Activated T-cell treated with anti-CD3 and anti-CD28 coated beads for 48 hours (primary cell): ENCODE measurements around the gene NDST1.

Source experiments
- DNase-seq: peaks from one replicate; pipeline ENCODE4 v3.0.0-alpha.2; 2020; ENCODE audit warnings: low read depth

Gene NDST1

DNA sequence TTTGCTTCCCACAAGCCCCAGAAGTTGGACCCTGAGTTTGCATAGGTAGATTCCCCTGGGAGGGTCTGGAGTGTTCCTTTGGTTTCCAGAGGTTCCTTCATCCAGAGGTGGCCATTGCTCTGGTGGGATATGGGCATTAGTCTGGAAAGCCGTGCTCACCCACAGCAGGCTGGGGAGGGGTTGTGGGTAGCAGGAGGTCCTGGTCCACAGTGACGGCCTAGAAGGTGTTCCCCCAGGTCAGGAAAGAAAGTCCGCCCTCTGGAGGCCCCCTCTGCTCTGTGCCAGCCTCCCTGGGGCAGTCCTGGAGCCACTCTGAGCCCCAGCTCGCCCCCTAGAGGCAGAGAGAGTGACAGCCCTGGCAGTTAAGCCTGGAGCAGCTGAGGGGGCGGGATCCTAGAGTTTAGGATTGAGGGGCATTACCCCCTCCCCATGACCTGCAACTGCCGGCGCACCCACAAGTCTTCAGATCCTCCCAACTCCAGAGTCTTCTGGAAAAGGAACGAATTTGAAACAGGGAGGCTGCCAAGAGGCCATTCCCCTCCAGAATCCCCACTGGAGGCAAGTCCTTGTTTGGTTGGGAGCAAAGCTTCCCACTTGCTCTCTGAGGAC is 36.8 kb downstream of the NDST1 start:
- peak; percentile 66 for DNase-seq

DNA sequence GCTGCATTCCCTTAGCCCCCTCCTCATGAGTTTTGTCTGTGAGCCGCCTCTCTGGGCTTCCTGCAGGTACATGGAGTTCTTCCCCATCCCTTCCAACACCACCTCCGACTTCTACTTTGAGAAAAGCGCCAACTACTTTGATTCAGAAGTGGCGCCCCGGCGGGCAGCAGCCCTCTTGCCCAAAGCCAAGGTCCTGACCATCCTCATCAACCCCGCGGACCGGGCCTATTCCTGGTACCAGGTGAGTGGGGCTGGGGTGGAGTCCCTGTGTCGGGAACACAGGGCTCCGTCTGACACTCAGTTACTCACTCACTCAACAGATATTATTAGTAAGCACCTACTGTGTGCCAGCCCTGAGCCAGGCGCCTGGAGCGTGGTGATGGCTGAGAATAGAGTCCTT is 37.3 kb downstream of the NDST1 start:
- no peak for DNase-seq

DNA sequence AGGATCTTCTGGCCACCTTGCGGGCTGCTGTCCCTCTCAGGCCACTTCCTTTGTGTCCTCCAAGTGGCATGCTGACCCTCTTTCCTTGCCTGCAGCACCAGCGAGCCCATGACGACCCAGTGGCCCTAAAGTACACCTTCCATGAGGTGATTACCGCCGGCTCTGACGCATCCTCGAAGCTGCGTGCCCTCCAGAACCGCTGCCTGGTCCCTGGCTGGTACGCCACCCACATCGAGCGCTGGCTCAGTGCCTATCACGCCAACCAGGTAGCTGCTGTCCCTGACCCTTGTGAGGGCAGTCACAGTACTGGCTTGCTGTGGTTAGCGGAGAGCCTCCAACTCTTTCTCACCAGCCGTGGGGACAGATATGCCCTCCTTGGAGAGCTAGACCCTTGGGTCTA is 40.2 kb downstream of the NDST1 start:
- DNase-seq: no peak

DNA sequence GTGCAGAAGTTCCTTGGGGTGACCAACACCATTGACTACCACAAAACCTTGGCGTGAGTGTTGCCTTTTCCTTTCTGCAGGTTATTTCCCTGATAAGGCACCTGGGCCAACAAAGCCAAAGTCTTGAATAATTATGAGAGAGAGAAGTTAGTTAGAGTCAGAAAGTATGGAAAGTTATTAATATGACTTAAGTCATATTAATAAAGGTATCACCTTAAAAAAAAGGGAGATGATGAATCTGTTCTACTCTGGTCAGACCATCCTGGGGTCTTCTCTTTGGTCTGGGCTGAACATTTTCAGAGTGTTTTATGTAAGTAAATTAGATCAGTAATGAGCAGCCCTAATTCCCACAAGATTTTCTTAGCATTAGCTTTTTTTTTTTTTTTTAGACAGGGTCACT is 41.8 kb downstream of the NDST1 start:
- no peak for DNase-seq

DNA sequence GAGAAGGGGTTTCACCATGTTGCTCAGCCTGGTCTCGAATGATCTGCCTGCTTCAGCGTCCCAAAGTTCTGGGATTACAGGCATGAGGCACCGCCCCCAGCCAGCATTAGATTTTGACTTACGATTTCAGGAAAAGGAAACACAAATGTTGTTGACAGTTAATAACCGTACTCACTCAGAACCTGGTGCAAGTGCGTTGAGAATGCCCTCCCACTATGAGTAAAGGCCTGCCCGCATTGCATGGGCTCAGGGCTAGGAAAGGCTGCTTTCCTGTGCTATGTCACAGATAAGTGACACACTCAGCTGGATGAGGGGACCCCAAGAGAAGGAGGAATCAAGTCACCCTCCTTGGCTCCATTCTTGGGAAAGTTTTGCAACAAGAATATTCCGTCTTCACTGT is 42.4 kb downstream of the NDST1 start:
- no peak for DNase-seq

DNA sequence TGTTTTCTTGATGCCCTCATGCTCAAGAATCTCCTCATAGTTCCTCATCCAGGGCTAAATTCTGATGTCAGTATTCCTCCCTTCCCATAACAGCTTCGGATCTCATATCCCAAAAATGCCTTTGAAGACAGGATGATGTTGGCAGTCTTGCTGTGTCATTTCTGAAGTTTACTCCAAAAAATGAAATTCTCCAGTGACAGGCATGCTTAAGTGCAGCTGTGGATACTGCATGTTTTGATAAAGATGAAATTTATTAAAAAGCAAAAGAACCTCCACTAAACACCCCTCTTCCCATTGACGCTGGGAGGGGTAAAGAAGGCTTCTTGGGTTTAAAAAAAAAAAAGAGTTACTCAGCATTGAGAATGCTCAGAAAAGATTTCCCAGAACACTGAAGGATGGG is 43.1 kb downstream of the NDST1 start:
- no peak for DNase-seq

DNA sequence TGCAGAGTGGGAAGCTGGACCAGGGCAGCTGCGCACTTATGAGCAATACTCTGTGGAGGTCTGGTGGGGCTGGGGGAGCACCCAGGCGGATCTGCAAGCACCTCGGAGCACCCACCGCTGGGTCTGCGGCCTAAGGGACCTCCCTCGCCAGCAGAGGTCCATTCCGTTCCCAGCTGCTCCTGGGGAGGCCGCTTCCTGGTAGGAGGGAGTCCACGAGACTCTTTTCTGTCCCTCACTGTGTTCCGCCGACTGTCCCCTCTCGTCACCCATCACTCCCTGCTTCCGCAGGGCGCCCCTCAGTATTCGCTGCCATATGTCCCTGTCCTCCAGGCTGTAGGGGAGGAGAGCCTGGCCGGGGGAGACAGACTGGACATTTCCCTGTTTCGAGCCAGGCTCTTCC is 45.5 kb downstream of the NDST1 start:
- DNase-seq: no peak

DNA sequence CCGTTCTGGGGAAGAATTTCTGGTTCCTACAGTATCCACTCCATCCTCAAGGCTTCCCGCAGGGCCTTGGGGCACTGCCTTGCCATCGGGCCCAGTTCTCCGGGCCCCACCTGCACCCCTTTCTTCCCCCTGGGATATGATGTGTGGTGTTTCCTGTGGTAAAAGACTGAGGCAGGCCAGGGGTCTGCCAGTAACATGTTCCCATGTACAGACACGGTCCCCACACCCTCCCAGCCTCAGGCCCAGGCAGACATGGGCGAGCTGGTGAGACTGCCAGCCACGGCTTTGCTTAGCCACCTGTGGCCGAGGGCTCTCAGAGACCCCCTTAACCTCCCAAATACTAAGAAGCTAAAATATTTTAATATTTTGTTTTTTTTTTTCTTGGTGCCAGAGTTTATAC is 46.0 kb downstream of the NDST1 start:
- DNase-seq: no peak

DNA sequence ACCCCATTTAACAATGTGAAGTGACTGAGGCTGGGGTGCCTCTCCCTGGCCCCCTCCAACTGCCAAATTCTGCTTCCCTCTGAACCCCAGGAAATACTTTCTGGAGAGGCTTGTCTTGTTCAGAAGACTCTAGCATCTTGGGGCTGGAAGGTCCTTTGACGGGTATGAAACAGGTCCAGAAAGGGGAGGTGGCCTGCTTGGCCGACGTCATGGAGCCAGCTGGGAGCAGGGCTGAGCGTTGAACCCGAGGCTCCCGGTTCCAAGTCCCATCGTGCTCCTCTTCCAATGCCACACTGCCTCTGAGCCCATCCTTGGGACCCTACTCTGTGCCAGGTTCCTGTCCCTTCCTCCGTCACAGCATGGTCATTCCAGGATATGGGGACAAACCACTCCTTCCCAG is 46.9 kb downstream of the NDST1 start:
- DNase-seq: no peak

DNA sequence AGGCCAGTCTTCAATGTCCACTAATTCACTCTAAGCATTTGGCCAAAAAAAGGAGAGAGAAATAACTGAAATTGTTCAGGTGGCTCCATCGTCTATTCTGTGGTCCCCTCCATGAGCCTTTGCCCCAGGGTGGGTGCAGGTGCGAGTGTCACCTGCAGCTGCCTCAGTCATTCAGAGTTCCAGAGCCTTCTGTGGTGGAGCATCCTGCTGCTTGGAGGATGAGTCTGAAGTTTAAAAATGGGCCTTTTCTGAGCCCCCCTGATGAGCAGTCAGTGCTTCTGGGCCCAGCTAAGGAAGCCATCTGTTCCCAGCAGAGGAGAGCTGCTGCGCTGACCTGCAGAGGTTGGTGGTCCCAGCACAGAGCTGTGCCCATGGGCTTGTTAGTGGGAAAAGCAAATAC is 48.2 kb downstream of the NDST1 start:
- DNase-seq: no peak

DNA sequence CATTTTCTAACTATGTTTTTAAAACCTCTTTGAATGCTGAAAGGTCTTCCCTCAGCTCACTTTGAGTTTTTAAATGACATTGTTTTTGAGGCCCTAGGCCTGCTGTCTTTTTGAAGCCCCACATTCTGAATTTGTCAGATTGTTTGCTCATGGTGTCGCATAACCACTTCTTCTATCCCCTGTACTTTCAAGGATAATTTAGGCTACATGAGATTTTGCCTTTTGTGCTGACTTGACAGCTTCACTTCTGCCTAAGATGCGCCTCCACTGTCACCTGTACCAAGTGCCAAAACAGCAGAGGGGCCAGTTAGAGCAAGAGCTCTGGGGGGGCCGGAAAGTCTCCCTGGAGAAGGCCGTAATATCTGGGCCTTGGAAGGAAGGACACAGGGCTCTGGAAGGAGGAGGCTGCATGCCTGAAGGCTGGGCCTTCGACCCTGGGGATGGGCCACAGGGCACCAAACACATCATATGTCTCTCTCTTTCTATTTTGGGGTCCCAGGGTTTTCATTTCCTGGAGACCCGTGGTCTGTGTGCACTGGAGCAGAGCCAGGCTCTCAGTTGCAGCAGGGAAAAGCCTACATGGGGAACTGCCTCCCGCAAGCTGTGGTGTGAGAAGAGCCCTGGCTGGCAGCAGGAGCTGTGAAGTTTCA is 49.1 kb downstream of the NDST1 start:
- DNase-seq: no peak

DNA sequence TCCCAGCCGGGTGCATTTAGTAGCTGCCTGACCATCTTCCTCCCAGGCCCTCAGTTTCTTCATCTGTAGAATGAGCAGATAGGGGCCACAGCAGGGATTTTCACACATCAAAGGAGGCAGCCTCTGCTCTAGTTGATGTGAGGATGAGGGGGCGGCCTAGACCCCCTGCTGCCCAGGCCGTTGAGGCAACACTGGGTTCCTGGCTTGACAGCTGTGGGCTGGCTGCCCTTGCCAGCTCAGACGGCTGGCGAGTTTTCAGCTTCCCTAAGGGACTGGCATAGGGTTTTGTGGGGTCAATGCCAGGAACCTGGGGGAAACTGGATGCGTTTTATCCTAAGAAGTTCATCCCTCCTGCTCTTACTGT is 49.6 kb downstream of the NDST1 start:
- DNase-seq: no peak

DNA sequence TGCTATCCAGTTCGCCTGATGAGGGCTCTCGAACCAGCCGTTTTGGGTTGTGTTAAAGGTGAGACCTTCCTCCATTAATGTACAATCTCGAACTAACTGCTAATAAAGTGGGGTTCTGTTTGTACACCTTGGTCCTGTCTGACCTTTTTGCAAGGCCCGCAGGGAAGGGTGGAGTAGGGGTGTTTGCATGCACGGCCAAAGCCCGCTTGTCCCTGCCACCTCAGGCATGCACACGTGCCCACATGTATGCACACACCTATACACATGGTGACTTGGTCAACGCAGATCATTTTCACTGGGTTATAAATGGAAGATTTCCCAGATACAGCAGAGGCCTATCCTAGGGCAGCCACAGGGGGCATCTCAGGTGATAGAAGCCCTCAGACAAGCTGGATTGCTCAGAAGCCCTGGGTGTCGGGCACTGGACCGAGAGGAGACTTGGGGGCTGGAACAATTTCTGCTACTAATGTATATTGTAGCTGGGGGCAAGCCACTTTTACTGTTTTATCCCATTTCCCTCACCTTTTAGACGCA is 50.2 kb downstream of the NDST1 start:
- DNase-seq: no peak

DNA sequence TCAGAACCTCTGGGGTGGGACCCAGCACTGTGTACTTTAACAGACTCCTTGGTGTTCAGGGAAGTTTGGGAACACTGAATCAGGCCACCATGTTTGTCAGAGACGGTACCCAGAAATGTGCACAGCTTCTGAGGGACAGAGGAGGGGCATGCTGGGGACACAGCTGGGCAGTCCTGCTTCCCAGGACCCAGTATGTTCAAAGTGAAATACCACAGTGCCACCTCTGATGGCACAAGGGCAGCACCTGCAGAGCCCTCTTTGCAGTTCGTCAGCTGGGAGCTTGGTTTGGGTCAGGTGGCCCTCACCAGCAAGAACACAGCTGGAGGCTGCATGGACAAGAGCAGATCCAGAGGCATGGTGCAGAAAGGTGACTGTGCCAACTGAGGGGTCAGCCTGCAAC is 51.2 kb downstream of the NDST1 start:
- DNase-seq: no peak

DNA sequence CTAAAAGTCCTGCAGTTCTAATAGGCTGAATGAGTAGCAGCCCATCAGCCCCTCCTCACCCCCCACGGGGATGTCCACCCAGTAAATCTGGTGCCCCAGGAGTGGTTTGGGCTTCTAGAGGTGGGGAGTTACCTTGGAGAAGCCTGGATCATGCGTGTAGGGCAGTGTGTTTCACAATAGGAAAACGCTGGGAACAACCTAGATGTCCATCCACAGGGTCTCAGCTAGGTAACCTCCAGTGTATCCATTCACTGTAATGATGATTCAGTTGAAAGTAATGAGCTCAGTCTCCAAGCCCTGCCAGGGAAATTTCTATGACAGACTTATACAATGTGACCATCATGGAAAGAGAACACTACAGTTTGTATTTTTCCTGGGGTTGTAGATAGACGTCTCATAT is 51.8 kb downstream of the NDST1 start:
- no peak for DNase-seq

DNA sequence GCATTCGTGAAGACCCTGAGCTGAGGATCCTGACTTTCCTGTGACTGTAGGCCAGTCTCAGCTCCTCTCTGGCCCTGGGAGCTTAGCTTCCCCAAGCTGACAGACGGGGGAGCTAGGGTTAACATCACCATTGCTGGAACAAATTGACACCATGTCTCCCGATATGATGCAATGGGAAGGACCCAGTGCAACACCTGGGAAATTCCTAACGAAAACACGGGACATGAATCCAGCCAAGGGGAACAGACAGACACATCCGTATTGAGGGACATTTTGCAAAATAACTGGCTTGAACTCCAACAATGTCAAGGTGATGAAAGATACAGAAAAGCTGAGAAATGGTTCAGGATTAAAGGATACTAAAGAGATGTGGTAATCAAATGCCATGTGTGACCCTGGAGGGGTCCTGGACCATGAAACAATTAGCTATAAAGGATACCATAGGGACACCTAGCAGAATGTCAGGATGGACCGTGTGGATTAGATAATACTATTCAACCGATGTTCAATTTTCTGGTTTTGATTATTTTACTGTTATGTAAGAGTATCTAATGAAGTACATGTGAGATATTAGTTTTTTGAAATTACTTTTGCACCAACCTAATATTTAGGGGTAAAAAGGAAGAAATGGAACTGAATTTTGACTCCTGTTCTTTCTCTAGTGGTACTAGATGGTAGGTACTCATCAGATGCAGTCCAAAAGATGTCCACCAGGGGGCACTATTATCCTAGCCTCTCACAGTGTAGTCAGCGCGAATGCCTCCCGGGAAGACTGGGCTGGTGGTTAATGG is 52.7 kb downstream of the NDST1 start:
- peak; percentile 71 for DNase-seq

DNA sequence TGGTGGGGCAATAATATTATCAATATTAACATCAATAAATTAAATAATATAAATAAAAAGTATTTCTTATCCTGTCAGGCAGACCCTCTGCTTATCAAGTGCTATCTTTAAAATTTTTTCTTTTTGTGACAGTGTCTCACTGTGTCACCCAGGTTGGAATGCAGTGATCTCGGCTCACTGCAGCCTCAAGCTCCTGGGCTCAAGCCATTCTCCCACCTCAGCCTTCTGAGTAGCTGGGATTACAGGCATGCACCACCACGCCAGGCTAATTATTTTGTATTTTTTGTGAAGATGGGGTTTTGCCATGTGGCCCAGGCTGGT is 53.2 kb downstream of the NDST1 start:
- no peak for DNase-seq

DNA sequence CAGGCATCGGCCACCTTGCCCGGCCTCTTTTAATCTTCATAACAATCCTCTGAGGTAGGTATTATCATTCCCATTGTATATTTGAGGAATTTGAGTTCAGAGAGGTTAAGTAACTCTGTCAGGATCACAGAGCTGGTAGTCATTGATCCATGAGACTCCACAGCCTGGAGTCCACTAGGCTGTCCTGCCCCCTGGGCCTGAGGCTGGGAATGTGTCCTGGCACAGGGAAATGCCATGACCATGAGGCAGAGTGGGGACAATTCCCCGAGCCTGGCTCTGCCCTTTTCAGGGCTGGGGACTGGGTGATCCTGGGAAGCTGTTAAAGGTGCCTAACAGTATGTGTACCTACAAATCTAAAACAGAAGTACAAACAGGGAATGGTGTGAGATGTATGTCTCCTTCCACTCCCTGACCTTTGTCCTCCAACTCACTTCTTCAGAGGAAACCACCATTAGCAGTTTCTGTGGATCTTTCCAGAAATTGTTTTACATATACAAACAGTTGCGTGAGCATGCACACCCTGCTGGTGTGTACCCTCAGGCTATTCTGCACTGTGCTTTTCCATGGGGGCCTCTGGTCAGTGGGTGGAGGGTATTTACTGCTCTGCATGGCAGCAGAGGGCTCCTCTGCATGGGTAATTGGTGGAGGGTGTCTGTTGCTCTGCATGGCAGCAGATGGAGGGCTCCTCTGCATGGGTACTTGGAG is 53.8 kb downstream of the NDST1 start:
- DNase-seq: no peak

DNA sequence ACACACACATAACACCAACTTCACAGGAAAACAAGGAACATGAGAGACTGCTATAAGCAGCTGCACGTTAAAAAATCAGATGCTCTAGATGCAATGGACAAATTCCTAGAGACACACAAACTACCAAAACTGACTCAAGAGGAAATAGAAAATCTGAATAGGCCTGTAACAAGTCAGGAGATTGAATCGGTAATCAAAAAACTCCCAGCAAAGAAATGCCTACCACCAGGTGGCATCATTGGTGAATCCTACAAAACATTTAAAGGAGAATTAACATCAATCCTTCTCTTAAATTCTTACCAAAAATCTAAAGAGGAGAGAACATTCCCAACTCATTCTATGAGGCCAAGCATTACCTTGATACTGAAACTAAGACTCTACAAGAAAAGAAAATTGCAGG is 54.9 kb downstream of the NDST1 start:
- no peak for DNase-seq

DNA sequence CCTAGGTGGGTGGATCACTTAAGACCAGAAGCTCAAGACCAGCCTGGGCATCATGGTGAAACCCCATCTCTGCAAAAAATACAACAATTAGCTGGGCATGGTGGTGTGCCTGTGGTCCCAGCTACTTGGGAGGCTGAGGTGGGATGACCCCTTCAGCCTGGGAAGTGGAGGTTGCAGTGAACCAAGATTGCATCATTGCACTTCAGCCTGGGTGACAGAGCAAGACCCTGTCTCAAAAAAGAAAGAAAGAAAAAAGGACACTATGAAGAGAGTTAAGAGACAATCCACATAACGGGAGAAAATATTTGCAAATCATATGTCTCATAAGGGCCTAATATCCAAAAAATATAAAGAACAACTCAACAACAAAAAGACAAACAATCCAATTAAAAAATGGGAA is 57.9 kb downstream of the NDST1 start:
- no peak for DNase-seq

DNA sequence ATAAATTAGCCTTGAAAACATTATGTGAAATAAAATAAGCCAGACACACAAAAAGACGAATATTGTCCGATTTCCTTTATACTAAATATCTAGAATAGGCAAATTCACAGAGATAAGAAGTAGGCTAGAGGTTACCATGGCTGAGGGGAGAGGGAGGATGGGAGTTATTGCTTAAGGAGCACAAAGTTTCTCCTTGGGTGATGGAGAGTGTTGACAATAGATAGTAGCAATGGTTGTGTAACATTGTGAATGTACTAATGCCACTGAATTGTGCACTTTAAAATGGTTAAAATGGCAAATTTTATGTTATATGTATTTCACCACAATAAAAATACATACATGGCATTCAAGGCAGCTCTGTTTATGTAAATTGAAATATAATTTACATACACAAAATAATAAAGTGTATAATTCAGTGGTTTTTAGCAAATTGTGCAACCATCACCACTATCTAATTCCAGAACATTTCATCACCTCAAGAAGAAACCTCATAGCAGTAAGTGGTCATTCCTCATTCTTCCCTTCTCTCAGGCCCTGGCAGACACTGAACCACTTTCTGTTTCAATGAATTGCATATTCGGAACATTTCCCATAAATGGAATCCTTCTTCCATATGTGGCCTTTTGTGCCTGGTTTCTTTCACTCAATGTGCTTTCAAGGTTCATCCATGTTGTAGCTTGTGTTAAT is 59.2 kb downstream of the NDST1 start:
- no peak for DNase-seq

DNA sequence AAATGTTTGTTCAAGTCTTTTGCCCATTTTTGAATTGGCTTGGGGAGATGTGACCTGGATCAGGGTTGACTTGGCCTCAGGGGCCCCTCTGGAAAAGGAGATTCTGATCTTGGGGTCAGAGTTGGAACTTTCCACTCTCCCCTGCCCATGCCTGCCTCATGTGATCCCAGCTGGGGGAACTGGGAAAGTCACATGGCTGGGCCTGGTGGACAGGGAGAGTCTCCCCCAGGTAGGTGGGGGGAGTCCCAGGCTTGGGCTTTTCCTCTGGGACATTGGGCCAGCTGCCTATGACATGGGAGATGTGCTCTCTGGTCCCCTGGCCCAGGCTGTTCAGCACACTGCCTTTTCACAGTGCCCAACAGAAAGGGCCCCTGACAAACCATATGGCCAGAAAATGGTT is 60.7 kb downstream of the NDST1 start:
- no peak for DNase-seq
